NCI-H2196 treated with DMSO at 0.1 percent for 48 hours (cell line): Measurements from ENCODE around the gene CCDC159.
"Not testable (repeated sequence)": the region's sequence is repeated elsewhere in the genome, so short reads cannot be mapped to it uniquely, and the experiment has no call there.

Experiments used
- DNase-seq: peaks from one replicate; lab custom pipeline; 2025; ENCODE audit not compliant: unreplicated experiment; lab: John Stamatoyannopoulos, UW

Gene CCDC159, protein sequence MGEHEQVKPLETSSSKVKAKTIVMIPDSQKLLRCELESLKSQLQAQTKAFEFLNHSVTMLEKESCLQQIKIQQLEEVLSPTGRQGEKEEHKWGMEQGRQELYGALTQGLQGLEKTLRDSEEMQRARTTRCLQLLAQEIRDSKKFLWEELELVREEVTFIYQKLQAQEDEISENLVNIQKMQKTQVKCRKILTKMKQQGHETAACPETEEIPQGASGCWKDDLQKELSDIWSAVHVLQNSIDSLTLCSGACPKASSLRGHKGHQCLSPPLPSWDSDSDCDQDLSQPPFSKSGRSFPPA

DNA sequence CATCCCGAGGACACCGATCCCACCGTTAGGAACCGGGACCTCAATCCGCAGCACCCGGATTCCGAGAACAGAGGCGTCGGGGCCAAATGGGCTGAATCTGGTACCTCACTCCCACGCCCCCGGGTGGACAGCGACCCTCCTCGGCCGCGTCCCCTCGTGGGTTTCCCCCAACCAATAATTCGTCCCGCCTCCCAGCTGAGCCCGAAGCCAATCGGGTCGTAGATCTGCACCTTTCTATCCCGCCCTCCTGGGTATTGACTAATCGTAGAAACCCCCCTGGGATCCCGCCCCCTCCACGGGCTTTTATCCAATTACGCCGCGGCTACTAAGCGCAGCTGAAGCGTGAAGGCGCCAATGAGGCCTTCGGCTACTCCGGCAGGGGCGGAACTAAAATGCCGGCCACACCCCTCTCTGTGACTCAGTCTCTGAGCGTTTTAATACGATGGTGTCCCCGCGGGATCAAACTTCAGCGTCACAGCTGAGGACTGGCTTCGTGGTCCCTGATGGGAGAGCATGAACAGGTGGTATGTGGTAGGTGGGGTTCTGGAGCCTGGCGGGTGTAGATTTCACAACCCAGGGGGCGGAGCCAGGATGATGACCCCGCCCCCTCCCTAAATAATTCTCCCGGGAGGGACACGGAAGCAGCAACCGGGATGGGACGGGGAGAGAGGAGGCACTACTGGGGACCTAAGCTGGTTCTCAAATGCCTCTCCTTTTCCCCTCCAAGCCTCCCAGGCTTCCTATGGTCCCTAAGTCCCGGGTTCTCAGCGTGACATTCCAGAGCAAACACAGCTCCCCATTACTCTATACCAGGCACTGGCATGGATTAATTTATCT lies at the start of gene CCDC159, which contains the start of gene TMEM205:
TSS of gene CCDC159 (plus strand) at position 416 of the 837 bp plus-strand sequence. CDS start at position 504, 88 bp downstream.
TSS of gene TMEM205 (minus strand) at position 165 of the 837 bp plus-strand sequence. CDS start 649 bp downstream, outside the sequence.
- DNase-seq, result peak; percentile 97

DNA sequence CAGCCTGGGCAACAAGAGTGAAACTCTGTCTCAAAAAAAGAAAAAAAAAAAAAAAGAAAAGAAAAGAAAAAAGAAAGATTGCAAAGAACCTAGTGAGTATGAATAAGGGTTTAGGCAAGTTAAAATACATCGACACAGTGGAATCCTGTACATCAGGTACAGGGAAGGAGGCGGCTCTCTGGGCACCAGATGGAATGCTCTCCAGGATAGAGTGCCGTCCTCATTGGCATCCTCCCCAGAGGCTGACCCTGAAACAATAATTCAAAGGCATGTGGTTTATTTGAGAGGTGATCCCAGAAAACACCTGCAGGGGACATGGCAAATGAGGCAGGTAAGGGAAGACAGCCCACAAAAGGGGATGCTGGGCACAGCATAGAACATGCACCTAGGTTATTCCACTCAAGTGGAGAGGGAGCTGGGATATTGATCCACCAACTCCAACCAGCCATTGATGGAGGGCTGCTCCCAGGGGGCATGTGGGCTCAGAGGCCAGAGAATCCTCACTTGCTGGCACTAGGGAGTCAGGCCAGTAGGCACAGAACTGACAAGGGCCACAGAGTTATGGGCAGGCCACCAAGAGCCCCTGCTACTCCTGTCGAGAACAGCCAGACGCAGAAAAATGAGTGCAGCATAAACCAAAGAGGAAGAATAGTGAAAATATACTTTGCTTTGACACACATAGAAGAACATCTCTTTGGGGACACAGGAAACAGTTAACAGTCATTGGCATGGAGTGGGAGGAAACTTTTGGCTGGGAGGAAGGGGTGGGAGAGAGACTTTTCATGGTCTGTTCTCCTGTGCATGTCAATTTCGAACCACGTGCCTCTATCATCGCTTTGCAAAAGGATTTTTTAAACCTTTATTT lies 46.1 kb upstream of the CCDC159 start:
- no peak for DNase-seq

DNA sequence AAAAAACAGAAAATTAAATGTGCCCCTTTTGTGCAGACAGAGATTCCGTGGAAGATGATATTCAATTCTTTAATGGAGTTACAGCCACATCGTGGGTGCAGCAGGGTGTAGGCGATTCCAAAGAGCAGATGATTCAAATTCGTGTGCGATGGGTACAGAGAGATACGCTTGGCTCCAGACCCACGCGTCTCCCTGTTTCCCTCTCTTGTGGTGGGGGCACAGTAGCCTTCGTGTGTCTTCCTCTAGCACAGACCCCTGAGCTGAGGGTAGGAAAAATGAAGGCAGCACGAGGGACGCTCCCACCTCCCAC lies 45.6 kb upstream of the CCDC159 start:
- DNase-seq, result no peak

DNA sequence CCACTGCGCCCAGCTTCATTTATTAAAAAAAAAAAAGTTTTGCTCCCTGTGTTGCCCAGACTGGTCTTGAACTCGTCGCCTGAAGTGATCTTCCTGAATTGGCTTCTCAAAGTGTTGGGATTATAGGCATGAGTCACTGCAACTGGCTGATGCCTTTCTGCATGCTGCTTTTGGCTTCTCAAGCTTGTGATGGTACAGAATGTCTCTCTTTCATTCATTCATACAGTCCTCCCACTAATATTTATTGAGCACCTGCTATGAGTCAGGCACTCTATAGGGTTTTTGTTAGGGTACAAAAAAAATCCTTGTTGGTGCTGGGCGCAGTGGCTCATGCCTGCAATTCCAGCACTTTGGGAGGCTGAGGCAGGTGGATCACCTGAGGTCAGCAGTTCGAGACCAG lies 41.4 kb upstream of the CCDC159 start:
- DNase-seq, result no peak

DNA sequence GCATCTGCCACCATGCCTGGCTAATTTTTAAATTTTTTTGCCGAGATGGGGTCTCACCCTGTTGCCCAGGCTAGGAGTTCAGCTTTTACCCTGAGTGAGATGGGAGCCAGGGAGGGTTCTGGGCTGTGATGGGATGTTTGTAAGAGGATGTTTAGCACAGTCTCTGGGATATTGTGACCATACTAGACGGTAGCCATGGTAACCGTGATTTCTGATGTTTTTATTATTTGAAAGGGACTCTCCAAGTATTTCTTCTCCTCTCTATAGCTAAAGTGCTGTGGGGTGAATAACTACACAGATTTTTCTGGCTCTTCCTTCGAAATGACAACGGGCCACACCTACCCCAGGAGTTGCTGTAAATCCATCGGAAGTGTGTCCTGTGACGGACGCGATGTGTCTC lies 40.0 kb upstream of the CCDC159 start:
- no peak for DNase-seq

DNA sequence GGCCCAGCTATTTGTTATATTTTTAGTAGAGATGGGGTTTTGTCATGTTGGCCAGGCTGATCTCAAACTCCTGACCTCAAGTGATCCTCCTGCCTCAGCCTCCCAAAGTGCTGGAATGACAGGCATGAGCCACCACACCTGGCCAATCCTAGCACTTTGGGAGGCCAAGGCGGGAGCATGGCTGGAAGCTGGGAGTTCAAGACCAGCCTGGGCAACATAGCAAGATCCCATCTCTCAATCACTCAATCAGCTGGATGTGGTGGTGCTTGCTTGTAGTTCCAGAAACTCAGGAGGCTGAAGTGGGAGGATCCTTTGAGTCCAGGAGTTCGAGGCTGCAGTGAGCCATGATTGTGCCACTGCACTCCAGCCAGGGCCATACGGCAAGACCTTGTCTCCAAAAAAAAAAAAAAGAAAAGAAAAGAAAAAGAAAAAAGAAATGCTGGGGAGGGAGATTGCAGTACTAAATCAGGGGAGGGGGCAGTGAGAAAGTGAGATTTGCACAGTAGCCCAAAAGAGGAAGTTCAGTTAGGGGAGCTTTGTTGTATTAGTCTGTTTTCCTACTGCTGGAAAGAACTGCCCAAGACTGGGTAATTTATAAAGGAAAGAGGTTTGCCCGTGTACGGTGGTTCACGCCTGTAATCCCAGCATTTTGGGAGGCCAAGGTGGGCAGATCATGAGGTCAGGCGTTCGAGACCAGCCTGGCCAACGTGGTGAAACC lies 25.9 kb upstream of the CCDC159 start:
- not testable (repeated sequence) for DNase-seq

DNA sequence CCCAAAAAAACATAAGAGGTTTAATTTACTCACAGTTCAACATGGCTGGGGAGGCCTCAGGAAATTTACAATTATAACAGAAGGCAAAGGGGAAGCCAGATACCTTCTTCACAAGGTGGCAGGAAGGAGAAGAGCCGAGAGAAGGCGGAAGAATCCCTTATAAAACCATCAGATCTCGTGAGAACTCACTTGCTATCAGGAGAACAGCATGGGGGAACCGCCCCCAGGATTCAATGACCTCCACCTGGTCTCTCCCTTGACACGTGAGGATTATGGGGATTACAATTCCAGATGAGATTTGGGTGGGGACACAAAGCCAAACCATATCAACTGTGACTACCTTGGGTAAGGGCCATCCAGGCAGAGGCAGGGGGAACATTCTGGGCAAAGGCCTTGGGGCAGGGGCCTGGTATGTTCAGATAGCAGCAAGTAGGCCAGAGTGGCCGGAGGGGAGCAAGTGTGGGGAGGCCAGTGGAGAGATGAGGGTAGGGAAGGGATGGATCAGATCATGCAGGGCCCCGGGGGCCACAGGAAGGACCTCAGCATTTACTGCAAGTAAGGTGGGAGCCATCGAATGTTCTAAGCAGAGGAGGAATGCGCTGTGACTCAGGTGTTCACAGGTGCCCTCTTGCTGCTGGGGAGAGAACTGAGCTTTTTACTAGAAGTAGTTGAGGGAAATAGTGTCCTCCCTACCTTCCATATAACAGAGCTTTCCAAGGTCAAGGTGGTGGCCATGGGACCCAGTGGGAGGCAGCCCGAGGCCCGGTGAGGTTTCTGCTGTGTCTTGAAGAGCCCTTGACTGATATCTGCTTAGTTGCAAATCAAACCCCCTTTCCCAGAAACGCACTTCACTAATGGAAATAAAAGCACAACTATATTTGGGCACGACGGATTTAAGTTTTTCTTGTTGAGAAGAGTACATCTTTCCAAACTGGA lies 24.9 kb upstream of the CCDC159 start:
- DNase-seq, result no peak

DNA sequence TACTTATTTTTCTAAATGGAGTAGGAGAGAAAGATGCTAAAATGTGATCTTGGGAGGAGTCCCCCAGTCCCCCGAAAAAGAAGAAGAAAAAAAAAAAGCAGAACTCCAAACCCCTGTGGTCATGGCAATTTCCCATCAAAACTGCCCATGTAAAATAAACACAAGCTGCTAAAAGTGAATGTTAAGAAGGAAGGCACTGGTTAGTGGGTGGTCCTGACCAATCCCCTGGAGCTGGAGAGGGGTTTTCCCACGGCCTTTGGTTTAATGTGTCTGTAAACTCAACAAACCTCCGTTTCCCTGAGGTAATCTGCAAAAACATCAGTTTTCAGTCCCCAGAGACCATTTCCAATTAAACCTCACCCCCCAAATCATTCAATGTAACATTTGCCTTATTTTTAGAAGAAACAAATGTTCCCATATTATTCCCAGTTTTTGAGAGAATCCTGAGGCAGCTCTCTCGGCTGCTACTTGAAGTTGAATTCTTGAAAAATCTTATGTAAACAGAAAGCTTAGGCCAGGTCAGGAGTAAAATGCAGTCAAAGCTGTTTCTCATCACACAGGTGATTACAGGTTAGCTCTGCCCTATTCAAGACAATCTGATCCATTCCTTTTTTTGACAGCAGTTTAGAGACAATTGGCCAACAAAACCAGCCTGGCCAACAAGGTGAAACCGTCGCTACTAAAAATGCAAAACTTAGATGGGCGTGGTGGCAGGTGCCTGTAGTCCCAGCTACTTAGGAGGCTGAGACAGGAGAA lies 23.9 kb upstream of the CCDC159 start:
- DNase-seq, result no peak

DNA sequence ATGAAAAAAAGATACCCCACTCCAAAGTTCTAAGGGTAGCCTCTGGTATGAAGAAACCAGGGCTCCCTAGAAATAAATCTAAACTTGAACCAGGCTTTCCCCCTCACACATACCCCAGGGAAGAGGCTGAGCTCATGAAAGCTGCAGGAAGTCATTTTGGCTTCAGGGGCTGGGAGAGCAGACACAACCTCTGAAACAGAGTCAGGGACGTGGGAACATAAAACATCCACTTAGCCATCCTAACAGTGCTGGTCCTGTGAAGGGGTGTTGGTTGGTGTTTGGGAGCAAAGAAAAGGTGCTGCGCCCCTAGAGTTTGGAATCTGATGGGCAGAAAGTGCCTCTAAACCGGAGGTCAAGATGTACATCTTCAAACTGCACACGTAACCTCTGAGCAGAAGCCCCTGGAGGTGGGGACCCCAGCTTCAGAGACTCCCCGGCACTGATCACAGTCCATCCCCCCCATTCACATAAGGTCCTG lies 22.7 kb upstream of the CCDC159 start:
- DNase-seq, result no peak

DNA sequence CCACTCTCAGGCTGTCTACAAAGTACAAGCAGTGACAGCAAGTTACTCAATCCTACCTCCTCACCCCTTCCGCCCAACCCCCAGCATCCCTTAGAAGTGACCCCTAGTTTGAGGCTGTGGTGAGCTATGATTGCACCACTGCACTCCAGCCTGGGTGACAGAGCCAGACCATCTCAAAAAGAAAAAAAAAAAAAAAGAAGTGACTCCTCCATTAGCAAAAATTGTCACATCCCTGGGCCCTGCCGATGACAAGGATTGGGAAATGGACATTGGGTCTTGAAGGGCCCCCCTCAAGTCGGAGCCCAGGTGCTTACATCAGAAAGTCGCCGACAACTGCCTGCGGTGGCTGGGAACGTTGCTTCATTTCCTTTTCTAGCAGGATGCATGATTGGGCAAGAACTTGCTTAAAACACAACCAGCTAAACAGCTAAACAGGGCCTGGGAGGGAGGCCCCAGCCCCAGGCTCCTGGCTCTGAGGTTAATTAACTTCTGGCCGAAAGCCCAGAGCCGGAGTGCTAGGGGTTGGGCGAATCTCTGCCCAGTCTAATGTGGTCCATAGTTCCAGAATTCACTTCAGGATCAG lies 22.1 kb upstream of the CCDC159 start:
- peak; percentile 54 for DNase-seq

DNA sequence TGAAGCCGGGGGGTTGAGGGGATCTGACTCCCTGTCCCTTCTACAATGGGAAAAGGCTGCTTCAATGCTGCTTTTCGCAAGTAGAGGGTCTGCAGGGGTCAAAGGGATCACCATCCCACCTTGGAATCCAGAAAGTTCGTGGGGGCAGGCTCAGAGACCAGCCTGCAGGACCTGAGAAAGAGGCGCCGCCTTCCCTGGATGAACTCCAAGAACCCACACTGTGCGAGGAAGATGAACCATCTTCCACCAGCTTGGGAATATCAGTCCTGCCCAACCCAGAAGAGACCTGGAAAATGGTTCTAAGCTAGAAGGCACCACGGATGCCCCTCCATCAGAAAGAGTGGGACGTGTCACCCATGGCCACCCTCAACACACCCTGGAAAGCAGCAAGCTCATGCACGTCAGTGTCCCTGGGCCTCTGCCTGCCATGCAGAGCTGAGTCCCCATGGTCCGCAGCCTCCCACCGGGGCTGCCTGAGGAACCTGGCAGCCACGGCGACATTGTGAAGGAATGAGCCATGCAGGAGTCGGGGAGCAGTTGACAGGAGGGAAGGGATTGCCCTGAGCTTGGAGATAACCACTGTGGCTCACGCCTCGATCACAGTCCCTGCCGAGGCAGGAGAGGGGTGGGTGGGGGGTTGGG lies 21.4 kb upstream of the CCDC159 start:
- no peak for DNase-seq

DNA sequence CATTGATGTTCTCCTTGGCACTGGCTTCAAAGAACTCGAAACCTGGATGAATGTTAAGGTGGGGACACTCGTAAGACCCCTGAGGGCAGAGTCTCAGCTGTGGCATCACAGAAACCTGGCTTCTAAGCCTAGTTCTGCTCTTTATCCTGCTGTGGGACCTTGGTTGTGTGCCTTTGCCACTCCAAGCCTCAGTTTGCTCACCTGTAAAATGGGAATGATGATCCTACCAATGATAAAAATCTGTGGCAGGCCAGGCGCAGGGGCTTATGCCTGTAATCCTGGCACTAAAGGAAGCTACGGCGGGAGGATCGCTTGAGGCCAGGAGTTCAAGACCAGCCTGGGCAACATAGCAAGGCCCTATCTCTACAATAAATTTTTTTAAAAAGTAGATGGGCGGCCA lies 20.8 kb upstream of the CCDC159 start:
- no peak for DNase-seq

DNA sequence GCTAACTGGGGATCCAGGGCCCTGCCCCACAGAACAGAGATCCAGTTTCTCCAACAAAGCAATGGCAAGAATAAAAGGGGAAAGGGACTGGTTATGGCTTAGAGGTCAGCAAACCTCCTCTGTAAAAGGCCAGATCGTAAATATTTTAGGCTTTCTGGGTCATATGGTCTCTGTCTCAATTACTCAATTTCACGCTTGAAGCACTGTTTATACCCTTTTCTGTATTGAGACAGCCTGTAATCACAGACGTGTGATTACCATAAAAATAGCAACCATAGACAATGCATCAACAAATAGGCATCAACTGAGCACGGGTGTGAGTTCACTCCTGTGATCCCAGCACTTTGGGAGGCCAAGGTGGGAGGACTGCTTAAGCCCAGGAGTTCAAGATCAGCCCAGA lies 16.2 kb upstream of the CCDC159 start:
- no peak for DNase-seq

DNA sequence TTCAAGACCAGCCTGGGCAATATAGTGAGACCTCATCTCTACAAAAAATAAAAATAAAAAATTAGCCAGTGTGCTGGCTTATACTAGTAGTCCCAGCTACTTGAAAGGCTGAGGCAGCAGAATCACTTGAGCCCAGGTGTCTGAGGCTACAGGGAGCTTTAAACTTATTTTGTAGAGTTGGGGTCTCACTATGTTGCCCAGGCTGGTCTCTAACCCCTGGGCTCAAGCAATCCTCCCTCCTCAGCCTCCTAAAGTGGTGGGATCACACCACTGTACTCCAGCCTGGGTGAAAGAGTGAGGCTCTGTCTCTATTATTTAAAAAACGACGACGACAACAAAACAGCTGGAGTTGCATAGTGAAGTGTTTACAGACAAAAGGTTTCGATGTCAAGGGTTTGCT lies 14.8 kb upstream of the CCDC159 start:
- no peak for DNase-seq

DNA sequence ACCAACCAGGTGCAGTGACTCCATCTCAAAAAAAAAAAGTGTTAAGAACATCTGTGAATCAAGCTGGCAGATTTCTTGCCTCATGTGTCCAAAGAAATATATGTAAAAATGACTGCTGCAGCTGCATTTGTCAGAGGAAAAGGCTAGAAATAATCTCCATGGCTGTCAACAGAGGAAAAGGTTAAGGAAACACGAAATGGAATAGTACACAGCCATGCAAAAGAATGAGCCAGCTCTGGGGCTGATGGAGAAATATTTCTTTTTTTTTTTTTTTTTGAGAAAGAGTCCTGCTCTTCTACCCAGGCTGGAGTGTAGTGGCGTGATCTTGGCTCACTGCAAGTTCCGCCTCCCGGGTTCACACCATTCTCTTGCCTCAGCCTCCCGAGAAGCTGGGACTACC lies 13.5 kb upstream of the CCDC159 start:
- no peak for DNase-seq

DNA sequence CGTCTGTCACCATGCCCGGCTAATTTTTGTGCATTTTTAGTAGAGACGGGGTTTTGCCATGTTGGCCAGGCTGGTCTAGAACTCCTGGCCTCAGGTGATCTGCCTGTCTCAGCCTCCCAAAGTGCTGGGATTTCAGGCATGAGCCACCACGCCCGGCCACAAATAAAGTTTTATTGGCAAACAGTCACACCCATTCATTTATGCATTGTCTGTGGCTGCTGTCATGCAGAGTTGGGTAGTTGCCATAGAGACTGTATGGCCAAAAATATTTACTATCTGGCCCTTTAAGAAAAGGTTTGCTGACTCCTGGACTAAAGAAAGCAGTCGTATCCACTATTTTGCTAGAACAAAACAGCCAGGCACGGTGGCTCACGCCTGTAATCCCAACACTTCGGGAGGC lies 12.5 kb upstream of the CCDC159 start:
- not testable (repeated sequence) for DNase-seq

DNA sequence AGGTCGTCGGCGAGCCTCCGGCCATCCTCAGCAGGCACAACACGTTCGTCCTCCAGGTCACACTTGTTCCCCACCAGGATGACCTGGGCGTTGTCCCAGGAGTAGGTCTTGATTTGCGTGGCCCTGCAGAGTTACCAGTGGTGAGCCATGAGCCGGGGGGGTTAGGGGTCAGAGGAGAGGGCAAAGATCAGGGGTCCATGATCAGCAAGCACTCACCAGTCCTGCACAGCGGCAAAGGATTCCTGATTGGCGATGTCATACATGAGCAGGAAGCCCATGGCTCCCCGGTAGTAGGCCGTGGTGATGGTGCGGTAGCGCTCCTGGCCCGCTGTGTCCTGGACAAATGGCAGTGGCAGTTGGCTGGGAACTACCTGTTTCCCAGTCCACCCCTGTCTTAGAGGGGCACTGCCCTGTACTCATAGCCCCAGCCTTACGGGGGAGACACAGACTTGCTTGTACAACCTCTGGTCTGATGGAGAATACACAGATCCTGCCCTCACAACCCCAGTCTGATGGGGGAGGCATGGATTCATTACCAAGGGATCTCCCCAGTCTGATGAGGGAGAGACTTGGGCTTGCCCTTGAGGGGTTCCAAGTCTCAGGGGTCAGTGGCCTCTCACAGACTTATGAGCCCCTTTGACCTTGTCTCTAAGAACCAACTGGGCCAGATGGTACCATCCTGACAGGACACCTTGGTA lies 10.7 kb upstream of the CCDC159 start:
- no peak for DNase-seq
